Neural progenitor cell (in vitro differentiated cells): Measurements from ENCODE around the gene CTNNBIP1.

Source experiments
- EZH2 ChIP-seq: fragments of 200-600 bp; sonication (generic); IDR thresholded peaks from 2 replicates; pipeline ENCODE4 v1.6.1; 2017; ENCODE audit warnings: antibody characterized with exemption, mild to moderate bottlenecking, moderate library complexity
- EZH2phosphoT487 ChIP-seq: fragments of 200-600 bp; sonication (generic); IDR thresholded peaks from 2 replicates; pipeline ENCODE4 v1.6.1; 2017; ENCODE audit warnings: antibody characterized with exemption
- TF ChIP-seq, protein P1 (sequence below): fragments of 200-600 bp; sonication (generic); IDR thresholded peaks from 2 replicates; pipeline ENCODE4 v1.5.1; 2017; ENCODE audit warnings: antibody characterized with exemption, mild to moderate bottlenecking

- TF ChIP-seq, protein P1, sequence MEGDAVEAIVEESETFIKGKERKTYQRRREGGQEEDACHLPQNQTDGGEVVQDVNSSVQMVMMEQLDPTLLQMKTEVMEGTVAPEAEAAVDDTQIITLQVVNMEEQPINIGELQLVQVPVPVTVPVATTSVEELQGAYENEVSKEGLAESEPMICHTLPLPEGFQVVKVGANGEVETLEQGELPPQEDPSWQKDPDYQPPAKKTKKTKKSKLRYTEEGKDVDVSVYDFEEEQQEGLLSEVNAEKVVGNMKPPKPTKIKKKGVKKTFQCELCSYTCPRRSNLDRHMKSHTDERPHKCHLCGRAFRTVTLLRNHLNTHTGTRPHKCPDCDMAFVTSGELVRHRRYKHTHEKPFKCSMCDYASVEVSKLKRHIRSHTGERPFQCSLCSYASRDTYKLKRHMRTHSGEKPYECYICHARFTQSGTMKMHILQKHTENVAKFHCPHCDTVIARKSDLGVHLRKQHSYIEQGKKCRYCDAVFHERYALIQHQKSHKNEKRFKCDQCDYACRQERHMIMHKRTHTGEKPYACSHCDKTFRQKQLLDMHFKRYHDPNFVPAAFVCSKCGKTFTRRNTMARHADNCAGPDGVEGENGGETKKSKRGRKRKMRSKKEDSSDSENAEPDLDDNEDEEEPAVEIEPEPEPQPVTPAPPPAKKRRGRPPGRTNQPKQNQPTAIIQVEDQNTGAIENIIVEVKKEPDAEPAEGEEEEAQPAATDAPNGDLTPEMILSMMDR, result no peak
- no peak for TF ChIP-seq EZH2
- TF ChIP-seq EZH2phosphoT487, result no peak
Observed at GRCh38 chr1:9805006-9805508, 105.0 kb downstream of the CTNNBIP1 start.
